Measurements from ENCODE around the gene PTGDR2. TPM values are rescaled to one million over a fixed set of nuclear protein-coding genes. Genes with fewer than 3 reads are reported as not detected.

The PTGDR2 gene
- 0.06 to 0.08 TPM (median 0.07 TPM) in 4 of 5 replicates, not detected in the other for total RNA-seq (2022; extraction: Qiagen RNA extraction)

GRCh38 chr11:60855726-60856633, at the start of gene PTGDR2:
PTGDR2 (minus strand) TSS chr11:60855950; CDS start chr11:60853722, 2,228 bp downstream.

GRCh38 chr11:60866911-60867870, 11.4 kb upstream of the PTGDR2 start, which contains the start of gene ZP1:
ZP1 (plus strand) TSS chr11:60867542; CDS start chr11:60867562, 20 bp downstream.

GRCh38 chr11:60841797-60842667, 13.7 kb downstream of the PTGDR2 start, which contains the start of gene CCDC86:
CCDC86 (plus strand) TSS chr11:60842113; CDS start chr11:60842125, 12 bp downstream.

Other genes with a start within 250 kb of the PTGDR2 start
- not detected in 5 replicates for gene MS4A8, start 156.3 kb downstream of the PTGDR2 start, total RNA-seq (2022; extraction: Qiagen RNA extraction)
- not detected in 5 replicates for gene MS4A18, start 131.2 kb downstream of the PTGDR2 start, total RNA-seq (2022; extraction: Qiagen RNA extraction)
- not detected in 5 replicates for gene MS4A15, start 99.1 kb downstream of the PTGDR2 start, total RNA-seq (2022; extraction: Qiagen RNA extraction)
- gene MS4A10, start 70.6 kb downstream of the PTGDR2 start, total RNA-seq (2022; extraction: Qiagen RNA extraction): not detected in 5 replicates
- 86.0 to 111 TPM (median 97.8 TPM) in 5 replicates for gene CCDC86, start 13.8 kb downstream of the PTGDR2 start, total RNA-seq (2022; extraction: Qiagen RNA extraction)
- gene ZP1, start 11.6 kb upstream of the PTGDR2 start, total RNA-seq (2022; extraction: Qiagen RNA extraction): 0.09 to 0.19 TPM (median 0.12 TPM) in 5 replicates
- gene PRPF19, start 50.6 kb upstream of the PTGDR2 start, total RNA-seq (2022; extraction: Qiagen RNA extraction): 162 to 194 TPM (median 189 TPM) in 5 replicates
- 98.8 to 134 TPM (median 126 TPM) in 5 replicates for gene TMEM109, start 58.2 kb upstream of the PTGDR2 start, total RNA-seq (2022; extraction: Qiagen RNA extraction)
- 110 to 179 TPM (median 170 TPM) in 5 replicates for gene TMEM132A, start 68.5 kb upstream of the PTGDR2 start, total RNA-seq (2022; extraction: Qiagen RNA extraction)
- gene SLC15A3, start 96.2 kb upstream of the PTGDR2 start, total RNA-seq (2022; extraction: Qiagen RNA extraction): not detected in 5 replicates
- 0.07 to 0.20 TPM (median 0.15 TPM) in 5 replicates for gene CD6, start 115.7 kb upstream of the PTGDR2 start, total RNA-seq (2022; extraction: Qiagen RNA extraction)
- not detected in 5 replicates for gene CD5, start 246.5 kb upstream of the PTGDR2 start, total RNA-seq (2022; extraction: Qiagen RNA extraction)